ENCODE data around the gene NLRP14.

- TF ChIP-seq CTCF (IDR thresholded peaks at IDR 0.05) (no peak), EZH2 (IDR thresholded peaks at IDR 0.05; ENCODE audit: borderline replicate concordance, insufficient read depth, low read depth, low read length, poor library complexity, severe bottlenecking) (no peak)
These were observed 13.7 kb downstream of the NLRP14 start for GRCh38 chr11:7034019-7034418.

Data from B cell (primary cell).